ENCODE results near the gene AGBL5.

The AGBL5 gene

DNA sequence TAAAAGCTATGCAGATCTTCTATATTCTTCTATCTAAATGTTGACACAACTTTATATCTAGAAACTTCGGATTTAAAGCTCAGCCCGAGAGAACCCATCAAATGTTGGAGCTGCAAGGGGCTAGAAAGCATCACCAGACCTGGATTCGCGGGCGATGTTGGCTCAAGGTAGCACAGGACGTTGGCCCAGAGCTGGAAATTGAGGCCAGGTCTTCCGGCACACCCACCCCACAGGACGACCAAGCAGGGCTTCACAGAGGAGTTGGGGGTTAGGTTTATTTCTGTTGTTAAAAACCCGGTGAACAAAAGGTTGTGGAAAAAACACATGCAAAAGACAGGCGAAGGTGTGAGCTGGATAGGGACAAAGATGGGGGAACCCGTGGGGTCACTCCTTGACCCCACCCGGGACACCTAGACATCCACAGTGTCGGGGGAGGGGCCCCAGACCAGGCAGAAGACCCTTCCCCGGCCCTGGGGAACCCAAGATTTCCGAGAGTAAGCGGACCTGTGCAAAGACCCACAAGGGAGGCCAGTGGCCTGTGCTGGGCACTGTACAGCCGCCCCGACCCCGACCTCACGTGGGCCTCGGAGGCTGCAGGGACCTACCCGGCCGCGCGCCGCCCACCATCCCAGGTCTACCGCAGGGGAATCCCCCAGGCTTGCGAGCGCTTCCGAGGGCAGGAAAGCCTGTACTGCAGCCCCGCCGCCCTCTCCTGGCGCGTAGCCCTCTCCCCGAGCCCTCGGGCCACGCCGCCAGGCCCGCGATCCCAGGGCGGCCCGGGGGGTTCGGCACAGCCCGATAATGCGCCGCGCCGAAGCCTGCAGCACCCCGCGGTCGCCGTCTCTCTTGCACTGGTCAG is 1.8 kb upstream of the AGBL5 start:
- peak overlapping the region; percentile 74 for H3K4me3 ChIP-seq (ENCODE audit: low read length)
- H3K27me3 ChIP-seq (ENCODE audit: control insufficient read depth, insufficient read depth, low read length) = no peaks in the 10 kb centered on the region
- H3K4me1 ChIP-seq (ENCODE audit: control insufficient read depth, insufficient read depth, low read length) = peaks cover 11% of the 10 kb centered on the region
- peak overlapping the region; percentile 42 for H3K9ac ChIP-seq (ENCODE audit: low read length)
- H3K36me3 ChIP-seq (ENCODE audit: control insufficient read depth, insufficient read depth, low read length) = no peaks in the 10 kb centered on the region
- peak overlapping the region; percentile 87 for H3K27ac ChIP-seq (ENCODE audit: low read depth, low read length)

DNA sequence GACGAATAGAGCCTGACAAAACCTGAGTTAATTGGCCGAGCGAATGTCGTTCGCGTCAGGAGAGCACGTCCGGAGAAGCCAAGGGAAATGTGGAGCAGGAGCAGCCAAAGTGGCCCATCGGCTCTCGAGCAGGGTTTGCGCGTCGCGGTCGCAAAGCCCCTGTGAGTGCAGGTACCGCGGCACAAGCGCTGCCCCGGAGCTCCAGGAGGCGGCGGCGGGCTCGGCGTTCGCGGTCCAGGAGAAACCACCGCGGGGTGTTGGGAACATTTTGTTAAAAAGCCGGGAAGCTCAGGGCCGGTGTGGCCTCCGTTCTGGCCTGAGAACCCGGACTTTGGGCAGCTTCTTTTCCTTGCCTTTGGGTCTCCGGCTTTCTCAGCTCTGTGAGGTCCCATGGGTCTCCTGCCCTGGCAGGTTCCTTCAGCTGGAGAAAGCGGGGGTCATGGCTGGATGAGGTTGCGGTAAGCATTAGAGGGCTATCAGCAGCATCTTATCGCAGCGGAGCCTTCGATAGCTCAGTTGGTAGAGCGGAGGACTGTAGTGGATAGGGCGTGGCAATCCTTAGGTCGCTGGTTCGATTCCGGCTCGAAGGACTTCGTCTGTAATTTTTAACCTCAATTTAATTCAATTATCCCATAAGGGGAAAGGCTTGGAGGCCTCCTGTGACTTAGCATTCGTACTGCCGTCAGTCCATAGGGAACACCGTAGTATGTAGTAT is 1.0 kb upstream of the AGBL5 start:
- Histone ChIP-seq H3K4me3 (ENCODE audit: low read length) (peak overlapping the region; percentile 74), H3K9ac (ENCODE audit: low read length) (peak overlapping the region; percentile 47), H3K36me3 (ENCODE audit: control insufficient read depth, insufficient read depth, low read length) (peaks cover 7% of the 10 kb centered on the region), H3K4me1 (ENCODE audit: control insufficient read depth, insufficient read depth, low read length) (peaks cover 11% of the 10 kb centered on the region), H3K27ac (ENCODE audit: low read depth, low read length) (peak overlapping the region; percentile 87), H3K27me3 (ENCODE audit: control insufficient read depth, insufficient read depth, low read length) (no peaks in the 10 kb centered on the region)

DNA sequence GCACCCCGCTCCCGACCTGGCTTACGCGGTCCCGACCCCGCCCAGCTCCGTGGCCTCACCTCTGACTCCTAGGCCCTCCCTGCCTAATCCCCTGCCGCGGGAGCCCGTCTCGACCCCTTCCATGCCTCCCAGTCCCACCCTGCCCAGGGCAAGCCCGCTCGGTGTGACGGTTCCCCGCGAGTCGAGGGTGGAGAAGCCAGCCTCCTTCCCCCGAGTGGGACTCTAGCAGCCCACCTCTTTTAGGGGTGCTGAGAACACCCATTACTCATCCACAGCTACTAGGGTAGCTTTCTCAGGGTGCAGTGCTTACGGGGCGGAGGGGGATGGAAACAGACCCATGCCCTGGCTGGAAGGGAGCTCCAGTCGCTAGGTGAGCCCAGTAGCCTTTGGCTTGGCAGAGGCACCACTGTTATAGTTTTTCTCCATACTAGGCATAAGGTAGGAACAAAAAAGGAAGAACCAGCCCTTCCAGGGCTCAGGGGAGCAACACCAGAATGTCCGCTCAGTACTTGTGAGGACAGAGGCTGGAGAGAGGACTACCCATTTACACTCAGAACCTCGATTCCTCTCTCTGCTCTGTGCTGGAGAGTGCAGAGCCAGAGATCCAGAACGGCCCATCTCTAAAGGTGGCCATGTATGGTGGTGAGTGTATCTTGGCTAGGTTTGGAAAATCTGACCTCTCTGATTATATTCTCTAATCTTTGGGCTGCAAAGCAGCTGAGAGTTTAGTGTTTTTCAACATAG is 606 bp downstream of the AGBL5 start:
- H3K4me1 ChIP-seq (ENCODE audit: control insufficient read depth, insufficient read depth, low read length) = peaks cover 11% of the 10 kb centered on the region
- H3K36me3 ChIP-seq (ENCODE audit: control insufficient read depth, insufficient read depth, low read length) = peaks cover 21% of the 10 kb centered on the region
- no peaks in the 10 kb centered on the region for H3K27me3 ChIP-seq (ENCODE audit: control insufficient read depth, insufficient read depth, low read length)
- peak overlapping the region; percentile 87 for H3K27ac ChIP-seq (ENCODE audit: low read depth, low read length)
- H3K4me3 ChIP-seq (ENCODE audit: low read length) = peak overlapping the region; percentile 74
- peak overlapping the region; percentile 7 for H3K9ac ChIP-seq (ENCODE audit: low read length)

DNA sequence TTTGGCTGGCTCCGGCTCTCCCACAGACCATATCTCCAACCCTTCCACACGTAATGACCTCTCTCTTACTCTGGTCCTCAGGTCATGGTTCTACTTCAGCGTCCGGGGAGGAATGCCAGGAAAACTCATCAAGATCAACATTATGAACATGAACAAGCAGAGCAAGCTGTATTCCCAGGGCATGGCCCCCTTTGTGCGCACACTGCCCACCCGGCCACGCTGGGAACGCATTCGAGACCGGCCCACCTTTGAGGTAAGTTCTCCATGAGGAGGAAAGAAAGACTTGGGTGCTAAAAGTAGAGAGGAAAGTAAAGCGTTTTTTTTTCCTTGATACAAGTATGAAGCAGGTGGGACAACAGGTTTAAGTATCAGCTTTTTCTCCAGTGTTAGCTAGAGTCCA is 1.9 kb downstream of the AGBL5 start:
- Histone ChIP-seq H3K4me3 (ENCODE audit: low read length) (no peak overlapping the region), H3K36me3 (ENCODE audit: control insufficient read depth, insufficient read depth, low read length) (peaks cover 27% of the 10 kb centered on the region)

DNA sequence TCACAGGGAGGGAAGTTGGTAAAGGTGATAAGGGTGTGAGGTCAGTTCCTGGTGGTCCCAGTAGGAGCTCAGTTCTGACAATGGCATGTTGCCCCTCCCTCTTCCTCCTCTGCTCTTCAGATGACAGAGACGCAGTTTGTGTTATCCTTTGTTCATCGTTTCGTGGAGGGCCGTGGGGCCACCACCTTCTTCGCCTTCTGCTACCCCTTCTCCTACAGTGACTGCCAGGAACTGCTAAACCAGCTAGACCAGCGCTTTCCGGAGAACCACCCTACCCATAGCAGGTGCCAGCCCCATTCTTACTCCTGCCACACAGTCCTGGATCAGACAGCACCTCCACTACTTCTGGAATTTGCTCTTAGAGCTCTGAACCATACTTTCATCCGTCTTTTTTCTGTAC is 2.3 kb downstream of the AGBL5 start:
- H3K4me3 ChIP-seq (ENCODE audit: low read length) = no peak overlapping the region
- H3K27me3 ChIP-seq (ENCODE audit: control insufficient read depth, insufficient read depth, low read length) = no peaks in the 10 kb centered on the region
- H3K36me3 ChIP-seq (ENCODE audit: control insufficient read depth, insufficient read depth, low read length) = peaks cover 28% of the 10 kb centered on the region
- H3K9ac ChIP-seq (ENCODE audit: low read length) = no peak overlapping the region
- no peak overlapping the region for H3K27ac ChIP-seq (ENCODE audit: low read depth, low read length)
- peaks cover 11% of the 10 kb centered on the region for H3K4me1 ChIP-seq (ENCODE audit: control insufficient read depth, insufficient read depth, low read length)

More for the DNA sequence above, 1.9 kb downstream of the AGBL5 start:
- H3K27me3 ChIP-seq (ENCODE audit: control insufficient read depth, insufficient read depth, low read length) = no peaks in the 10 kb centered on the region
- peaks cover 11% of the 10 kb centered on the region for H3K4me1 ChIP-seq (ENCODE audit: control insufficient read depth, insufficient read depth, low read length)
- H3K27ac ChIP-seq (ENCODE audit: low read depth, low read length) = no peak overlapping the region
- H3K9ac ChIP-seq (ENCODE audit: low read length) = no peak overlapping the region

DNA sequence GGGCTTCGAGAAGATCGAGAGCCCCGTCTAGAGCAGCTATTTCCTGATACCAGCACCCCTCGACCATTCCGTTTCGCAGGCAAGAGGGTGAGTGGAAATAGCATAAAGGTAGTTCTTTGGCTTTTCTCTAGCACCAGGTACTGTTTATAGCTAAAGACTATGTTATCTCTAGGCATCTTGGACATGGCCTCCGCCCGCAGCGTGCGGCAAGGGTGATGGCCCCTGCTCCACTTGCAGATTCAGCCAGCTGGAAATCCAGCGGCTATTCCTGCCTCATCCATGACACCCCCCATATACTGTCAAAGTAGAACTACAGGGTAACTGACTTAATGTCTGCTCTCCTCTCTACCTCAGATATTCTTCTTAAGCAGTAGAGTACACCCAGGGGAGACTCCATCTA is 3.3 kb downstream of the AGBL5 start:
- Histone ChIP-seq H3K27ac (ENCODE audit: low read depth, low read length) (no peak overlapping the region), H3K27me3 (ENCODE audit: control insufficient read depth, insufficient read depth, low read length) (no peaks in the 10 kb centered on the region), H3K9ac (ENCODE audit: low read length) (no peak overlapping the region), H3K4me3 (ENCODE audit: low read length) (no peak overlapping the region), H3K4me1 (ENCODE audit: control insufficient read depth, insufficient read depth, low read length) (peaks cover 5% of the 10 kb centered on the region), H3K36me3 (ENCODE audit: control insufficient read depth, insufficient read depth, low read length) (peaks cover 28% of the 10 kb centered on the region)

DNA sequence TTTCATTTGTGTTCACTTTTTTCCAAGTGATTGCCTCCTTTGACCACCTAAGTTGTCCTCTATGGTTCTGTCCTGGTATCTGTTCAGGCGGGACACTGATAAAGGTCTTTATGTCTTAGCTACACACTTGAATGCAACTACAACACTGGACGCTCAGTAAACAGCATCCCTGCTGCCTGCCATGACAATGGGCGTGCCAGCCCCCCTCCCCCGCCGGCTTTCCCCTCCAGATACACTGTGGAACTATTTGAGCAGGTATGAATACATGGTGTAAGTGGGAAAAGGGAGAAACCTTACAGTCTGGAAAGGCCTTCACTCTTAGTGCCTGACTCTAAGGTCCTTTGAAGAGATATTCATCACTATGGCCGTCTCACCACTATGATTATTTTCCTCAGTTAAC is 5.7 kb downstream of the AGBL5 start:
- no peaks in the 10 kb centered on the region for H3K27me3 ChIP-seq (ENCODE audit: control insufficient read depth, insufficient read depth, low read length)
- no peak overlapping the region for H3K4me3 ChIP-seq (ENCODE audit: low read length)
- no peak overlapping the region for H3K27ac ChIP-seq (ENCODE audit: low read depth, low read length)
- H3K4me1 ChIP-seq (ENCODE audit: control insufficient read depth, insufficient read depth, low read length) = peaks cover 1% of the 10 kb centered on the region
- no peak overlapping the region for H3K9ac ChIP-seq (ENCODE audit: low read length)
- peaks cover 30% of the 10 kb centered on the region for H3K36me3 ChIP-seq (ENCODE audit: control insufficient read depth, insufficient read depth, low read length)

DNA sequence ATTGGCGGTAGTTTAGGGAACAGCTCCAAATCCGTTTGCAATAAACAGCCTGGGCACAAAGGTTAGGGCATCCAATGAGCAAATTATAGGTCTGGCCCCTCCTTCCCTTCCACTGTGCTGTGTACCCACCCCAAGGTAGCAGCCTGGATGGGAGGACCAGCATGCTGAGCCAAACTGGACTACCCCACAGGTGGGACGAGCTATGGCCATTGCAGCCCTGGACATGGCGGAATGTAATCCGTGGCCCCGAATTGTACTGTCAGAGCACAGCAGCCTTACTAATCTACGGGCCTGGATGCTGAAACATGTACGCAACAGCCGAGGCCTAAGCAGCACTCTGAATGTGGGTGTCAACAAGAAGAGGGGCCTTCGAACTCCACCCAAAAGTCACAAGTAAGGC is 6.7 kb downstream of the AGBL5 start:
- no peaks in the 10 kb centered on the region for H3K4me1 ChIP-seq (ENCODE audit: control insufficient read depth, insufficient read depth, low read length)
- H3K9ac ChIP-seq (ENCODE audit: low read length) = no peak overlapping the region
- H3K27ac ChIP-seq (ENCODE audit: low read depth, low read length) = no peak overlapping the region
- H3K27me3 ChIP-seq (ENCODE audit: control insufficient read depth, insufficient read depth, low read length) = no peaks in the 10 kb centered on the region
- H3K36me3 ChIP-seq (ENCODE audit: control insufficient read depth, insufficient read depth, low read length) = peaks cover 30% of the 10 kb centered on the region
- no peak overlapping the region for H3K4me3 ChIP-seq (ENCODE audit: low read length)

DNA sequence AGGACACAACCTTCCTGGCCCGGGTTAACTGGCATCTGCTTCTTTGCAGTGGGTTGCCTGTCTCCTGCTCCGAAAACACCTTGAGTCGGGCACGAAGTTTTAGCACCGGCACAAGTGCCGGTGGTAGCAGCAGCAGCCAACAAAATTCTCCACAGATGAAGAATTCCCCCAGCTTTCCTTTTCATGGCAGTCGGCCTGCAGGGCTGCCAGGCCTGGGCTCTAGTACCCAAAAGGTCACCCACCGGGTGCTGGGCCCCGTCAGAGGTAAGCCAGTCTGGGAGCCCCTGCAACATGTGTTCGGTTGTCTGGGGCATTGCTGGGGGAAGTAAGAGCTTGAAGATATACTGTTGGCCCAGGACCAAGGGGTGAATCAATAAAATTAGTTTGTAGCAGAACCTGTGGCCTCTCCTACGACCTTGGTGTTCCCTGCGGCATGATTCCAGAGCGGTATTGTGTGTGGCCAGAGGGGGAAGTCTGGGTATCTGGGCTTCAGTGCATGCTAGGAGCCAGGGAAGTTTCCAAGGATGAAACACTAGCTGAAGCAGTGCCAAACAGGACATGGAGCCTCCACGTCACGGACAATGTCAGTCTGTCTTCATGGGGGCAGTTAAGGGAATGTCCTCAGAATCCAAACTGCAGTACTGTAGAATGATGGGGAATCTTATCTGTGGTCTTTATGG is 7.8 kb downstream of the AGBL5 start:
- Histone ChIP-seq H3K9ac (ENCODE audit: low read length) (no peak overlapping the region), H3K27me3 (ENCODE audit: control insufficient read depth, insufficient read depth, low read length) (no peaks in the 10 kb centered on the region), H3K4me1 (ENCODE audit: control insufficient read depth, insufficient read depth, low read length) (peaks cover 3% of the 10 kb centered on the region), H3K4me3 (ENCODE audit: low read length) (no peak overlapping the region), H3K27ac (ENCODE audit: low read depth, low read length) (no peak overlapping the region), H3K36me3 (ENCODE audit: control insufficient read depth, insufficient read depth, low read length) (peaks cover 30% of the 10 kb centered on the region)

DNA sequence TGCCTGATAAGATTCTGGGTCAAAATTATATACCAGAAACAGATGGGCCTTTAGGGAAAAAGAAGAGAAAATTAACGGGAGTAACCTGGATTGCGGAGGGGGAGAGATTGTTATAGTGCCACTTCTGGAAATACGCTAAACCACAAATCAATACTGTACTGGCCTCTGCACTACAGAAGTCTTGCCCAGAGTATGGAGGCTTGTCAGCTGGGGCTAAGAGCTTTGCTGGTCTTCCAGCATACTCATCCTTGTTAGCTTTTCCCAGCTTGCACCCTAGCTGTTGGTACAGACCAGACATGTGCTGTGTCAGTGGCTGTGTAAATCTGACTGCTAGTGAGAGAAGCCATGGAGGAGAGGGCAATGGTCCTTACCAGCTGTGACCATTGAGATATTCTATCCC is 8.9 kb downstream of the AGBL5 start:
- H3K27me3 ChIP-seq (ENCODE audit: control insufficient read depth, insufficient read depth, low read length) = no peaks in the 10 kb centered on the region
- no peak overlapping the region for H3K9ac ChIP-seq (ENCODE audit: low read length)
- no peak overlapping the region for H3K27ac ChIP-seq (ENCODE audit: low read depth, low read length)
- H3K4me3 ChIP-seq (ENCODE audit: low read length) = no peak overlapping the region
- H3K4me1 ChIP-seq (ENCODE audit: control insufficient read depth, insufficient read depth, low read length) = peaks cover 3% of the 10 kb centered on the region
- peaks cover 24% of the 10 kb centered on the region for H3K36me3 ChIP-seq (ENCODE audit: control insufficient read depth, insufficient read depth, low read length)

DNA sequence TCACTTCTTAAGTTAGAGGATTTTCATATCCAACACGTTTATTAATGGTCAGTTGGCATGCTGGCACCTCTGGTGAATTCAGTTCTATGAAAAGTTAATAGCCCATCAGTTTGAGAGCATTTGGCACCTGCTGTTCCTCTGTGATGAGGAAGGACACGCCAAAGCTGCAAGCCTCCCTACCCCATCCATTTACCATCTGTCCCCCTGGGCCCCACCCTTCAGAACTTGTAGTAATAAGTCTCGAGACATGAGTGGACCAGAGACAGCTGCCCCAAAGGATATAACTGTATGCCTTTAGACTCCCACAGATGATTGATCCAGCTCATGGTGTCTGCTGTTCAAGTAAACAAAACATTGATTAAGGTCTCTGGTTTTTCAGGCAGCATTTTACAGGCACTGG is 13.7 kb downstream of the AGBL5 start:
- Histone ChIP-seq H3K4me3 (ENCODE audit: low read length) (no peak overlapping the region), H3K36me3 (ENCODE audit: control insufficient read depth, insufficient read depth, low read length) (peaks cover 24% of the 10 kb centered on the region), H3K27me3 (ENCODE audit: control insufficient read depth, insufficient read depth, low read length) (no peaks in the 10 kb centered on the region), H3K27ac (ENCODE audit: low read depth, low read length) (no peak overlapping the region), H3K9ac (ENCODE audit: low read length) (no peak overlapping the region), H3K4me1 (ENCODE audit: control insufficient read depth, insufficient read depth, low read length) (peaks cover 14% of the 10 kb centered on the region)

DNA sequence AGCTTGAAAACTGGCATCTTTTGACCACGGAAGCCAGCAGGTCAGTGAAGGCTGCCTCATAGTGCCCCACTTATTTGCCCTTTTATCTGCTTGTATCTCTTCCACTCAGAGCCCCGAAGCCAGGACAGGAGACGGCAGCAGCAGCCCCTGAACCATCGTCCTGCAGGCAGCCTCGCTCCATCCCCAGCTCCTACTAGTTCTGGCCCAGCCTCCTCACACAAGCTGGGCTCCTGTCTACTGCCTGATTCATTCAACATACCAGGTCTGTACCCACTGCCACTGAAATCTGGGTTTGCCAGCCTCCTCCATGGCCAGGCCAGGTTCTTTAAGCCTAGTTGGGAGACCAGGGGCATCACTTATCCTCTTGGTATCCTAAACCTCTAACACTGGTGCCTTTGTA is 15.9 kb downstream of the AGBL5 start:
- Histone ChIP-seq H3K27ac (ENCODE audit: low read depth, low read length) (no peak overlapping the region), H3K9ac (ENCODE audit: low read length) (no peak overlapping the region), H3K36me3 (ENCODE audit: control insufficient read depth, insufficient read depth, low read length) (peaks cover 22% of the 10 kb centered on the region), H3K4me3 (ENCODE audit: low read length) (no peak overlapping the region), H3K4me1 (ENCODE audit: control insufficient read depth, insufficient read depth, low read length) (peaks cover 22% of the 10 kb centered on the region), H3K27me3 (ENCODE audit: control insufficient read depth, insufficient read depth, low read length) (no peaks in the 10 kb centered on the region)

Data from rectal smooth muscle tissue (tissue), 1 donor.